Endodermal cell (in vitro differentiated cells): ENCODE data around the gene PDHX. TPM values are rescaled to one million over a fixed set of nuclear protein-coding genes. Genes with fewer than 3 reads are reported as not detected.

ENCODE experiments used
- DNase-seq: peaks from one replicate; pipeline ENCODE4 v3.0.0-alpha.2; 2017
- H3K27ac ChIP-seq: 2 replicates; pipeline ENCODE4 v1.5.1; 2013; ENCODE audit warnings: mild to moderate bottlenecking, low read depth, low read length, moderate library complexity
- H3K27me3 ChIP-seq: 2 replicates; pipeline ENCODE4 v1.6.1; 2013; ENCODE audit warnings: mild to moderate bottlenecking, low read length, moderate library complexity; ENCODE audit not compliant: insufficient read depth, control insufficient read depth, poor library complexity, severe bottlenecking
- H3K36me3 ChIP-seq: 2 replicates; pipeline ENCODE4 v1.7.0; 2013; ENCODE audit warnings: mild to moderate bottlenecking, low read length, moderate library complexity; ENCODE audit not compliant: control insufficient read depth, insufficient read depth
- H3K4me1 ChIP-seq: one replicate; pipeline ENCODE4 v1.7.0; 2013; ENCODE audit warnings: low read length; ENCODE audit not compliant: control insufficient read depth, insufficient read depth
- H3K4me3 ChIP-seq: 2 replicates; pipeline ENCODE4 v1.5.1; 2013; ENCODE audit warnings: mild to moderate bottlenecking, low read length, moderate library complexity
- H3K9ac ChIP-seq: 2 replicates; pipeline ENCODE4 v1.6.1; 2013; ENCODE audit warnings: mild to moderate bottlenecking, low read length, moderate library complexity; ENCODE audit not compliant: poor library complexity, severe bottlenecking; ENCODE audit errors: extremely low read depth
- H3K9me3 ChIP-seq: 2 replicates; pipeline ENCODE4 v1.6.1; 2013; ENCODE audit warnings: mild to moderate bottlenecking, low read length, moderate library complexity; ENCODE audit not compliant: control insufficient read depth
- H3K27ac Mint-ChIP-seq: 2 replicates; pipeline ENCODE4 v1.8.0; 2020; ENCODE audit warnings: mixed read lengths
- H3K27me3 Mint-ChIP-seq: 2 replicates; pipeline ENCODE4 v1.8.0; 2021; ENCODE audit warnings: mild to moderate bottlenecking, mixed read lengths; ENCODE audit not compliant: insufficient read depth
- H3K36me3 Mint-ChIP-seq: 2 replicates; pipeline ENCODE4 v1.8.0; 2020; ENCODE audit warnings: low read depth, mixed read lengths
- H3K4me1 Mint-ChIP-seq: 2 replicates; pipeline ENCODE4 v1.8.0; 2020; ENCODE audit warnings: mixed read lengths
- H3K4me3 Mint-ChIP-seq: 2 replicates; pipeline ENCODE4 v1.8.0; 2020; ENCODE audit warnings: mild to moderate bottlenecking, moderate library complexity, mixed read lengths
- H3K9me3 Mint-ChIP-seq: 2 replicates; pipeline ENCODE4 v1.8.0; 2020; ENCODE audit warnings: mild to moderate bottlenecking, mixed read lengths
- WGBS, 2 experiments: methylation state at CpG; one replicate each; pipeline versions ENCODE4 v1.1.5 to v1.1.7; 2013; ENCODE audit warnings: missing lambda C conversion rate in 2 of 2, mixed read lengths in 1 of 2; ENCODE audit not compliant: insufficient coverage in 1 of 2, insufficient read length in 1 of 2; 5-methylcytosine and 5-hydroxymethylcytosine counted together
- total RNA-seq, 2 donors: library from RNA; stranded (reverse); fragmentation: NEBNext Ultra II Directional in 1 of 2; extraction: Animal tissue kit (Norgen Biotek cat#: 25700) in 1 of 2; gene quantifications; 2 replicates in 1 of 2; 3 replicates in 1 of 2; pipeline ENCODE4 v1.2.1, GENCODE V29; 2021
- TF ChIP-seq, protein P1 (sequence below): fragments of 200-600 bp; sonication (generic); conservative IDR thresholded peaks from 2 replicates; pipeline ENCODE4 v1.5.0; 2021; ENCODE audit warnings: antibody characterized with exemption, mild to moderate bottlenecking

PDHX gene
- total RNA-seq, 2 donors from 2014 or later: 42.0 to 48.6 TPM

DNA sequence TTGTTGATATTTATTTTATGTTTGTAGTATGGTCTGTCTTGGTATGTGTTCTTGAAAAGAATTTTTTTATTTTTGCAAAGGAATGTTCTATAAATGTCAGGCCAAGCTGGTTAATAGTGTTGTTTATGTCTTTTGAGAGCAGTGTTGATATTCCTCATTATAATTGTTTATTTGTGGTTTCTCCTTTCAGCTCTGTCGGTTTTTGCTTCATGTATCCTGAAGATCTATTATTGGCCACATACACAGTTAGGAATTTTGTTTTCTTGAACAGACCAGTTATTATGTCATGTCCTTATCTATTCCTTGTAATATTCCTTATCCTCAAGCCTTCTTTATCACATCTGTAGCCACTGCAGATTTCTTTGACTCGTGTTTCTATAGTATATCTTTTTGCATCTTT, 56.5 kb downstream of the PDHX start:
- DNase-seq: no peak
- H3K9ac ChIP-seq: no peak overlapping the region
- H3K9me3 ChIP-seq: peaks cover 32% of the 10 kb centered on the region
- WGBS, 2 experiments: 100% methylated on average over 2 of the region's 2 CpGs; no CpG with 5 or more reads in 1 of the 2 experiments
- Mint-ChIP-seq H3K27ac (no peak overlapping the region), H3K4me3 (no peak overlapping the region), H3K36me3 (peaks cover 60% of the 10 kb centered on the region), H3K4me1 (peaks cover 27% of the 10 kb centered on the region), H3K9me3 (peaks cover 8% of the 10 kb centered on the region), H3K27me3 (no peaks in the 10 kb centered on the region)
- H3K36me3 ChIP-seq: peaks cover 68% of the 10 kb centered on the region
- H3K4me3 ChIP-seq: no peak overlapping the region
- TF ChIP-seq, protein P1, sequence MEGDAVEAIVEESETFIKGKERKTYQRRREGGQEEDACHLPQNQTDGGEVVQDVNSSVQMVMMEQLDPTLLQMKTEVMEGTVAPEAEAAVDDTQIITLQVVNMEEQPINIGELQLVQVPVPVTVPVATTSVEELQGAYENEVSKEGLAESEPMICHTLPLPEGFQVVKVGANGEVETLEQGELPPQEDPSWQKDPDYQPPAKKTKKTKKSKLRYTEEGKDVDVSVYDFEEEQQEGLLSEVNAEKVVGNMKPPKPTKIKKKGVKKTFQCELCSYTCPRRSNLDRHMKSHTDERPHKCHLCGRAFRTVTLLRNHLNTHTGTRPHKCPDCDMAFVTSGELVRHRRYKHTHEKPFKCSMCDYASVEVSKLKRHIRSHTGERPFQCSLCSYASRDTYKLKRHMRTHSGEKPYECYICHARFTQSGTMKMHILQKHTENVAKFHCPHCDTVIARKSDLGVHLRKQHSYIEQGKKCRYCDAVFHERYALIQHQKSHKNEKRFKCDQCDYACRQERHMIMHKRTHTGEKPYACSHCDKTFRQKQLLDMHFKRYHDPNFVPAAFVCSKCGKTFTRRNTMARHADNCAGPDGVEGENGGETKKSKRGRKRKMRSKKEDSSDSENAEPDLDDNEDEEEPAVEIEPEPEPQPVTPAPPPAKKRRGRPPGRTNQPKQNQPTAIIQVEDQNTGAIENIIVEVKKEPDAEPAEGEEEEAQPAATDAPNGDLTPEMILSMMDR: no peak
- no peak overlapping the region for H3K27ac ChIP-seq
- H3K4me1 ChIP-seq: peaks cover 4% of the 10 kb centered on the region
- H3K27me3 ChIP-seq: no peaks in the 10 kb centered on the region

DNA sequence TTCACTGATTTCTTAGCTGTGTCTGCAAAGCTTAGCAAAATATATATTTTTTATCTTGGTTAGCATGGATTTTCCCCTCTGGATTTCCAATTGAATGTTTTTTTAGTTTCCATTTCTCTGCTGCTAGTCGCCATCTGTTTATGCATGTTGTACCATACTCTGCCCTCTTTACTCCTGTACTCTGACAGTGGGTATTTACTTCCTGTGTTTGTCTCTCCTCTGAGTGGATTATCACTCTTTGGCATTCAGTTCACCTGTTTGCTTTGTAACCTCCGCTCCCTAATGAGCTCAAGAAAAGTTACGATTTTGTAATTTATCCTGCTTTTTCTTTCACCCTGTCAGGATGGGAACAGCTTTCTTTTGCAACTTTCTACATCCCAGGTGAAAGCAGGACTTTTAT, 59.1 kb downstream of the PDHX start:
- no peak for DNase-seq
- peaks cover 8% of the 10 kb centered on the region for H3K9me3 Mint-ChIP-seq

DNA sequence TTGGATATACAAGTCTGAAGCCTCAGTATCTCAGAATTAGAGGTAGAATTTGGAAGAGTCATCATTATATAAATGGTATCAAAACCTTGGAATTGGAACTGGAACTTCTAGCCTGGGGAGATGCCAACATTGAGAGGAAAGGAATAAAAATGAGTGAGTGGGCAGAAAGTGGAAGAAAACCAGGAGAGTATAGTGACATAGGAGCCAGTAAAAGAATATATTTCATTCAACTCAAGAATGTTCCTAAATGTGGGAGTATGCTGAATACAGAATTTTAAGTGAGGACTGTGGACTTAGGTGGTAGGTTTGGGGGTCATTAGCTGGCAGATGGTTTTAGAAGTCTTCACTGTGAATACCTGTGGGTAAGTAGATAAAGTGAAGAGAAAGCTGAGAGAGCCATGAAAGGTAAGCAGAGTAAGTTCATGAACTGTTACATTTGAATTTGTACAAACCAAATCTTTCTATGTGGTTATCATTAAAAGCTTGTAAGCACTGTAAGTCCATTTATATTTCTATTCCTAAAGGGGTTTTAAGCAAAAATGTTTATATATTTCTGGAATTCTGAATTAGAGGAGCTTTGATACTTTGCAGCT, 60.2 kb downstream of the PDHX start:
- Mint-ChIP-seq H3K4me3 (no peak overlapping the region), H3K36me3 (peaks cover 42% of the 10 kb centered on the region), H3K27me3 (no peaks in the 10 kb centered on the region), H3K27ac (no peak overlapping the region), H3K4me1 (peaks cover 38% of the 10 kb centered on the region), H3K9me3 (peaks cover 6% of the 10 kb centered on the region)
- peaks cover 31% of the 10 kb centered on the region for H3K9me3 ChIP-seq
- H3K9ac ChIP-seq: no peak overlapping the region
- peaks cover 6% of the 10 kb centered on the region for H3K4me1 ChIP-seq
- no peak for DNase-seq
- TF ChIP-seq, protein P1: no peak
- H3K4me3 ChIP-seq: no peak overlapping the region
- H3K27me3 ChIP-seq: no peaks in the 10 kb centered on the region
- no peak overlapping the region for H3K27ac ChIP-seq
- H3K36me3 ChIP-seq: peaks cover 44% of the 10 kb centered on the region

More for the DNA sequence above, 59.1 kb downstream of the PDHX start:
- Mint-ChIP-seq H3K36me3 (peaks cover 44% of the 10 kb centered on the region), H3K4me1 (peaks cover 38% of the 10 kb centered on the region), H3K4me3 (no peak overlapping the region), H3K27me3 (no peaks in the 10 kb centered on the region), H3K27ac (no peak overlapping the region)
- H3K4me1 ChIP-seq: peaks cover 6% of the 10 kb centered on the region
- H3K9ac ChIP-seq: no peak overlapping the region
- peak overlapping the region; percentile 42 for H3K4me3 ChIP-seq
- 81 to 90% methylated on average over 2 to 3 of the region's 3 CpGs for whole genome bisulfite sequencing, 2 experiments
- no peaks in the 10 kb centered on the region for H3K27me3 ChIP-seq
- H3K27ac ChIP-seq: no peak overlapping the region
- H3K9me3 ChIP-seq: peaks cover 33% of the 10 kb centered on the region
- TF ChIP-seq, protein P1: no peak
- H3K36me3 ChIP-seq: peaks cover 48% of the 10 kb centered on the region
